Loucy (cell line): ENCODE data around the gene FN3KRP.

Source experiments
- H2AFZ ChIP-seq: fragments of 200-600 bp; sonication (generic); 2 replicates; pipeline ENCODE4 v1.6.0; 2016; ENCODE audit warnings: antibody characterized with exemption, mild to moderate bottlenecking, low read length, moderate library complexity
- H3F3A ChIP-seq: fragments of 200-600 bp; 2 replicates; pipeline ENCODE4 v1.6.0; 2016; ENCODE audit warnings: antibody characterized with exemption, low read depth, mild to moderate bottlenecking
- H3K27me3 ChIP-seq: fragments of 200-600 bp; sonication (generic); 2 replicates; pipeline ENCODE4 v1.6.1; 2014; ENCODE audit warnings: low read length, mild to moderate bottlenecking; ENCODE audit not compliant: insufficient read depth, poor library complexity, severe bottlenecking
- H3K36me3 ChIP-seq: fragments of 200-600 bp; sonication (generic); 2 replicates; pipeline ENCODE4 v1.6.1; 2016; ENCODE audit warnings: low read length; ENCODE audit not compliant: insufficient read depth
- H3K4me1 ChIP-seq: fragments of 200-600 bp; sonication (generic); 2 replicates; pipeline ENCODE4 v1.5.1; 2014; ENCODE audit warnings: low read length, mild to moderate bottlenecking; ENCODE audit not compliant: insufficient read depth, poor library complexity, severe bottlenecking
- H3K4me2 ChIP-seq: fragments of 200-600 bp; sonication (generic); 2 replicates; pipeline ENCODE4 v1.6.0; 2014; ENCODE audit warnings: antibody characterized with exemption, low read length, low read depth, mild to moderate bottlenecking; ENCODE audit not compliant: poor library complexity, severe bottlenecking
- H3K4me3 ChIP-seq: fragments of 200-600 bp; sonication (generic); 2 replicates; pipeline ENCODE4 v1.5.1; 2014; ENCODE audit warnings: low read length, mild to moderate bottlenecking, mixed read lengths; ENCODE audit not compliant: poor library complexity, severe bottlenecking
- H3K79me2 ChIP-seq: fragments of 200-600 bp; sonication (generic); 2 replicates; pipeline ENCODE4 v1.6.1; 2014; ENCODE audit warnings: low read length; ENCODE audit not compliant: insufficient read depth
- H3K9ac ChIP-seq: fragments of 200-600 bp; sonication (generic); 2 replicates; pipeline ENCODE4 v1.6.0; 2014; ENCODE audit warnings: mild to moderate bottlenecking, low read depth, low read length, moderate library complexity; ENCODE audit not compliant: poor library complexity, severe bottlenecking
- H3K9me2 ChIP-seq: fragments of 200-600 bp; sonication (generic); replicated peaks from 2 replicates; pipeline ENCODE4 v1.6.1; 2016; ENCODE audit warnings: low read depth, low read length, mixed read lengths
- H3K9me3 ChIP-seq: fragments of 200-600 bp; sonication (generic); 2 replicates; pipeline ENCODE4 v1.6.1; 2014; ENCODE audit warnings: mild to moderate bottlenecking, antibody characterized with exemption, low read length, low read depth; ENCODE audit not compliant: insufficient read depth
- H4K20me1 ChIP-seq: fragments of 200-600 bp; sonication (generic); 2 replicates; pipeline ENCODE4 v1.6.0; 2014; ENCODE audit warnings: antibody characterized with exemption, low read length, mild to moderate bottlenecking; ENCODE audit not compliant: insufficient read depth, poor library complexity, severe bottlenecking
- EZH2phosphoT487 ChIP-seq: fragments of 200-600 bp; IDR thresholded peaks from 2 replicates; pipeline ENCODE4 v1.6.1; 2018; ENCODE audit warnings: antibody characterized with exemption, mild to moderate bottlenecking, moderate library complexity, borderline replicate concordance
- TF ChIP-seq, protein P1 (sequence below): fragments of 200-600 bp; sonication (generic); conservative IDR thresholded peaks from 2 replicates; pipeline ENCODE4 v1.5.1; 2014; ENCODE audit warnings: mild to moderate bottlenecking, antibody characterized with exemption, low read length

Gene FN3KRP

DNA sequence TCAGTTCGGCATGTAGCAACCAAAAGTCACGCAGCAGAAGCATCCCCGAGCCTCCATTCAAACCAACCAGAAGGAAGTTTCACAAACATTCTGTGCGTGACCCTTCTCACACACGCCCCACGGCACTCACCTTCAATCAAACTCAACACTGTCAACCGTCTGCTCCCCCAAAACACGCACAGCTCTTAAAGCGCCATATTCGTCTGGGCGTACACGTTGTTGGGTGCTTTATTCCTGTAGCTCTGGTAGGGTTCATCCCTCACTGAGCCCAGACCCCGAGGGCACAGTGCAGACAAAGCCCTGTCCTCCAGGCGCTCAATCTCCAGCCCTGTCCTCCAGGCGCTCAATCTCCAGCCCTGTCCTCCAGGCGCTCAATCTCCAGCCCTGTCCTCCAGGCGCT is 20.2 kb upstream of the FN3KRP start:
- Histone ChIP-seq H3K79me2 (no peaks in the 10 kb centered on the region), H3K36me3 (no peaks in the 10 kb centered on the region), H2AFZ (no peak overlapping the region), H3K4me3 (no peak overlapping the region), H3K9ac (no peak overlapping the region), H3K27me3 (no peaks in the 10 kb centered on the region), H3K9me3 (no peaks in the 10 kb centered on the region; the same call in 1 of the 2 replicates), H3F3A (no peaks in the 10 kb centered on the region), H3K4me1 (no peaks in the 10 kb centered on the region), H3K4me2 (no peak overlapping the region), H3K9me2 (no peaks in the 10 kb centered on the region), H4K20me1 (no peaks in the 10 kb centered on the region)
- TF ChIP-seq, protein P1, sequence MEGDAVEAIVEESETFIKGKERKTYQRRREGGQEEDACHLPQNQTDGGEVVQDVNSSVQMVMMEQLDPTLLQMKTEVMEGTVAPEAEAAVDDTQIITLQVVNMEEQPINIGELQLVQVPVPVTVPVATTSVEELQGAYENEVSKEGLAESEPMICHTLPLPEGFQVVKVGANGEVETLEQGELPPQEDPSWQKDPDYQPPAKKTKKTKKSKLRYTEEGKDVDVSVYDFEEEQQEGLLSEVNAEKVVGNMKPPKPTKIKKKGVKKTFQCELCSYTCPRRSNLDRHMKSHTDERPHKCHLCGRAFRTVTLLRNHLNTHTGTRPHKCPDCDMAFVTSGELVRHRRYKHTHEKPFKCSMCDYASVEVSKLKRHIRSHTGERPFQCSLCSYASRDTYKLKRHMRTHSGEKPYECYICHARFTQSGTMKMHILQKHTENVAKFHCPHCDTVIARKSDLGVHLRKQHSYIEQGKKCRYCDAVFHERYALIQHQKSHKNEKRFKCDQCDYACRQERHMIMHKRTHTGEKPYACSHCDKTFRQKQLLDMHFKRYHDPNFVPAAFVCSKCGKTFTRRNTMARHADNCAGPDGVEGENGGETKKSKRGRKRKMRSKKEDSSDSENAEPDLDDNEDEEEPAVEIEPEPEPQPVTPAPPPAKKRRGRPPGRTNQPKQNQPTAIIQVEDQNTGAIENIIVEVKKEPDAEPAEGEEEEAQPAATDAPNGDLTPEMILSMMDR, result no peak
- no peak for TF ChIP-seq EZH2phosphoT487

DNA sequence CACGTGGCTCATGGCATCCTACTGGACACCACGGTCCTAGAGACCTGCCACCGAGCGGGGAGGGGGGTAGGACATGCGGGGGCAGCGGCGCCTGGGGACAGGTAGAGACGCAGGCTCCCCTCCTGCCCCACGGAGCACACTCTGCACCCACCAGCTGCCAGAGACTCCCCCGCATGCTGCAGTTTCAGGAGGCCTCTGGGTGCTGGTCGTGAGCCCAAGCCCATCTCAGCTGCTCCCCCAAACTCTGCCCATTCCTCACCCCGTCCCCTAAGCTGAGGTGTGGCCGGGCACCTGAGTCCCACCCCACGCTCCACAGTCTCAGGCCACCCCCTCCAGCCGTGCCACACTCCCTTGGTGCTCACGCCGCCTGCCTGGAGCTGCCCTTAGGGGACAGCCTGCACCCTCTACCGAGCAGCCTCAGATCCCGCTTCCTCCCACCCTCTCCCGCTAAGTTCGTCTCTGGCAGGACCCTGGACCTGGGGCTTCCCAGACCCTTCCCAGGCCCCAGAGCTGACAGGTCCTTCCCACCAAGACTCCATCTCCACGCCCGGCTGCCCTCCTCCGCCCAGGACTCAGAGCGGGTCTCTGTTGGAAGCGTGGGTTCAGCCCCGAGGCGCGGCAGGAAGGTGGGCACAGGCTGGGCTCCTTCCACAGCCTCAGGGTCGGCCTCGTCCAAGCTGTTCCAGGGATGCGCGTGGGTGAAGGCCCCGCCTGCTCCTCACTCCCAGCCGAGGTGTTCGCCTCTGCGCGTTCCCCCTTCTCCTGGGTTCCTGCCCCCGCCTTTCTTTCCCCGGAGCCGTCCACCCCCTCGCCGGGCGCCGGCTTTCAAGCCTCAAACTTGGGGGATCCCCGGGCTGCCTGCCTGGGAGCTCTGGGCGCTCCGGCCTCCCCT is 19.3 kb upstream of the FN3KRP start:
- Histone ChIP-seq H3K36me3 (no peaks in the 10 kb centered on the region), H3K4me2 (no peak overlapping the region), H3K79me2 (no peaks in the 10 kb centered on the region), H4K20me1 (no peaks in the 10 kb centered on the region), H3K4me1 (no peaks in the 10 kb centered on the region), H3K9me2 (no peaks in the 10 kb centered on the region), H3K4me3 (peak overlapping the region; percentile 73), H2AFZ (no peak overlapping the region), H3K9me3 (no peaks in the 10 kb centered on the region; the same call in 1 of the 2 replicates), H3F3A (no peaks in the 10 kb centered on the region), H3K27me3 (no peaks in the 10 kb centered on the region), H3K9ac (no peak overlapping the region)
- TF ChIP-seq, protein P1, result no peak
- no peak for TF ChIP-seq EZH2phosphoT487

DNA sequence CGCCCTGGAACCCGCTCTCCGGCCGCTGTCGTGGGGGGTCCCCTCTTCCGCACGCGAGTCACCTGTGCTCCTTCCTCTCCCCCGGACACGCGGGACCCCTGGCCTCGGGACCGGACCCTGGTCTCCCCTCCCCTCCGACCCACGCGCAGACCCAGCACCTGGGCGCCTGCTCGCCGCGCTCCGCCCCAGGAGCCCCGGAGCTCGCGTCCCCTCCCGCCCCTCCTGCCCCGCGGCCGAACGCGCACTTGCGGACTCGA is 18.8 kb upstream of the FN3KRP start:
- Histone ChIP-seq H3K27me3 (no peaks in the 10 kb centered on the region), H3K79me2 (no peaks in the 10 kb centered on the region), H3K9me2 (no peaks in the 10 kb centered on the region), H3F3A (no peaks in the 10 kb centered on the region), H3K36me3 (no peaks in the 10 kb centered on the region), H3K9ac (no peak overlapping the region), H3K4me1 (no peaks in the 10 kb centered on the region), H4K20me1 (no peaks in the 10 kb centered on the region), H3K9me3 (no peaks in the 10 kb centered on the region; the same call in 1 of the 2 replicates), H3K4me2 (peak overlapping the region; percentile 48), H2AFZ (no peak overlapping the region), H3K4me3 (peak overlapping the region; percentile 73)
- TF ChIP-seq EZH2phosphoT487, result no peak
- TF ChIP-seq, protein P1, result no peak
